Measurements from ENCODE around the gene CBL. TPM values are rescaled to one million over a fixed set of nuclear protein-coding genes. Genes with fewer than 3 reads are reported as not detected.
"Not testable (repeated sequence)": the region's sequence is repeated elsewhere in the genome, so short reads cannot be mapped to it uniquely, and the experiment has no call there.

The CBL gene
- total and polyA plus RNA-seq, 12 donors = 2.7 to 15.6 (median 8.2) TPM

- TF ChIP-seq, protein P1, sequence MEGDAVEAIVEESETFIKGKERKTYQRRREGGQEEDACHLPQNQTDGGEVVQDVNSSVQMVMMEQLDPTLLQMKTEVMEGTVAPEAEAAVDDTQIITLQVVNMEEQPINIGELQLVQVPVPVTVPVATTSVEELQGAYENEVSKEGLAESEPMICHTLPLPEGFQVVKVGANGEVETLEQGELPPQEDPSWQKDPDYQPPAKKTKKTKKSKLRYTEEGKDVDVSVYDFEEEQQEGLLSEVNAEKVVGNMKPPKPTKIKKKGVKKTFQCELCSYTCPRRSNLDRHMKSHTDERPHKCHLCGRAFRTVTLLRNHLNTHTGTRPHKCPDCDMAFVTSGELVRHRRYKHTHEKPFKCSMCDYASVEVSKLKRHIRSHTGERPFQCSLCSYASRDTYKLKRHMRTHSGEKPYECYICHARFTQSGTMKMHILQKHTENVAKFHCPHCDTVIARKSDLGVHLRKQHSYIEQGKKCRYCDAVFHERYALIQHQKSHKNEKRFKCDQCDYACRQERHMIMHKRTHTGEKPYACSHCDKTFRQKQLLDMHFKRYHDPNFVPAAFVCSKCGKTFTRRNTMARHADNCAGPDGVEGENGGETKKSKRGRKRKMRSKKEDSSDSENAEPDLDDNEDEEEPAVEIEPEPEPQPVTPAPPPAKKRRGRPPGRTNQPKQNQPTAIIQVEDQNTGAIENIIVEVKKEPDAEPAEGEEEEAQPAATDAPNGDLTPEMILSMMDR (IDR thresholded peaks at IDR 0.05) = no peak
- Histone ChIP-seq H3K27me3 (no peaks in the 10 kb centered on the region), H3K4me3 (no peak overlapping the region), H3K4me1 (no peaks in the 10 kb centered on the region), H3K9me3 (no peaks in the 10 kb centered on the region), H3K36me3 (no peaks in the 10 kb centered on the region), H3K27ac (no peak overlapping the region)
- WGBS, 2 donors = 95% methylated on average over 9 of the region's 9 CpGs
- intact Hi-C loops (cut with DNase I) = no loop called here
- DNase-seq (no peak), ATAC-seq (no peak)
These were observed 46.0 kb upstream of the CBL start for GRCh38 chr11:119160151-119160550.

DNA sequence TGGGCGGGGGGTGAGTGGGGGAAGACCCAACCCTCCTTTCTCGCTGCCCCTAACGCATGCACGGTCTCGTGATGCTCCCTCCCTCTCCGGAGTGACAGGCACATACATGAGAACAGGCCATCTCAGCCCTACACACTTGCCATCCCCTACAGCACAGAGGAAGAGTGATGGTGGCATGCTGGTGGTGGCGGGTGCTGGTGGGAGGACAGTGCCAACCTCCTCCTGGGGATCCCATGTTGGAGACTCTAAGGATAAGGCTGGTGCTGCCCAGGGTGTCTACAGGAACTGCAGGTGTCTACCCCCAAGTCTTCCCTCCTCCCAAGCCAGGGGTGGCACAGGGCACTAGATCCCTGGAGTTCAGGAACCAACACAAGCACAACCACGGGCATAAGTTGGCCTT is 44.3 kb upstream of the CBL start:
- ATAC-seq (no peak), DNase-seq (no peak)
- Histone ChIP-seq H3K36me3 (no peaks in the 10 kb centered on the region), H3K27me3 (no peaks in the 10 kb centered on the region), H3K4me1 (no peaks in the 10 kb centered on the region), H3K27ac (no peak overlapping the region), H3K4me3 (no peak overlapping the region), H3K9me3 (no peaks in the 10 kb centered on the region)
- WGBS, 2 donors = 85 to 88% methylated on average over 8 of the region's 8 CpGs
- TF ChIP-seq, protein P1 (IDR thresholded peaks at IDR 0.05) = no peak
- intact Hi-C loops (cut with DNase I) = no loop called here

DNA sequence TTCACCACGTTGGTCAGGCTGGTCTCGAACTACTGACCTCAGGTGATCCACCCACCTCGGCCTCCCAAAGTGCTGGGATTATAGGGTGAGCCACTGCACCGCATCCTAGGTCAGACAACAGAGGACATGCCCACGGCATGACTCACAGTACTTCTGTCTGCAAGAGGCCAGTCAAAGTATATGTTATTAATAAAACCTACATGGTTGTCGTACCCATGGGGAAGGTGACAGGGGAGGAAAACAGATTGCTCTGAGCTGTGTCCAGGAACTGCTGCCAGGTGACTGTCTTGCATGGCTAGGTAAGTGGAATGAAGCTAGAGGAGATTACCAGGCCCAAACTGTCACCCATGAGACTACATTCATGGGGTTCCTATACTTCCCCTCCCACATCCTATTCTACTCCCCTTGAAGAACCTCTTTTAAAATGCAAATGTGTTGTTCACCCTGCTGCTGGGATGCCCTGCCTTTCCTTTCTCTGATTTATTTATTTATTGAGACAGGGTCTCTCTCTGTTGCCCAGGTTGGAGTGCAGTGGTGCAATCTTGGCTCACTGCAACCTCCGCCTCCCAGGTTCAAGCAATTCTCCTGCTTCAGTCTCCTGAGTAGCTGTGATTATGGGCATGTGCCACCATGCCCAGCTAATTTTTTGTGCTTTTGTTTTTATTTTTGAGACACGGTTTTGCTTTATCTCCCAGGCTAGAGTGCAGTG is 39.6 kb upstream of the CBL start:
- TF ChIP-seq, protein P1 (IDR thresholded peaks at IDR 0.05) = no peak
- no peak for ATAC-seq
- Histone ChIP-seq H3K27me3 (no peaks in the 10 kb centered on the region), H3K4me3 (no peak overlapping the region), H3K4me1 (peaks cover 0 to 13% (median 8%) of the 10 kb centered on the region in 9 donors), H3K9me3 (no peaks in the 10 kb centered on the region), H3K27ac (peak overlapping the region in 1 of 10 donors; percentile 11), H3K36me3 (peaks cover 0 to 2% (median 0%) of the 10 kb centered on the region in 9 donors)
- 72 to 74% methylated on average over 8 of the region's 8 CpGs for WGBS, 2 donors
- intact Hi-C loops (cut with DNase I) = loop anchor here in 2 of 10 donors (5.0 kb wide), 2 partner anchors 36 to 41 kb away; partner anchors contain the start of gene CBL (in 1 of the 2)
- DNase-seq = no peak

- intact Hi-C loops (cut with DNase I) = loop anchor here in 2 of 10 donors (5.0 kb wide), 2 partner anchors 35 to 40 kb away; partner anchors contain the start of gene CBL (in 1 of the 2)
- not testable (repeated sequence) for H3K27me3 ChIP-seq, H3K36me3 ChIP-seq, H3K4me3 ChIP-seq, DNase-seq, ATAC-seq, H3K9me3 ChIP-seq
- Histone ChIP-seq H3K4me1 (peaks cover 0 to 13% (median 8%) of the 10 kb centered on the region in 9 donors), H3K27ac (peak overlapping the region in 1 of 10 donors; percentile 11)
- 84 to 86% methylated on average over 10 of the region's 10 CpGs for WGBS, 2 donors
These were observed 39.1 kb upstream of the CBL start for GRCh38 chr11:119167077-119167458.

DNA sequence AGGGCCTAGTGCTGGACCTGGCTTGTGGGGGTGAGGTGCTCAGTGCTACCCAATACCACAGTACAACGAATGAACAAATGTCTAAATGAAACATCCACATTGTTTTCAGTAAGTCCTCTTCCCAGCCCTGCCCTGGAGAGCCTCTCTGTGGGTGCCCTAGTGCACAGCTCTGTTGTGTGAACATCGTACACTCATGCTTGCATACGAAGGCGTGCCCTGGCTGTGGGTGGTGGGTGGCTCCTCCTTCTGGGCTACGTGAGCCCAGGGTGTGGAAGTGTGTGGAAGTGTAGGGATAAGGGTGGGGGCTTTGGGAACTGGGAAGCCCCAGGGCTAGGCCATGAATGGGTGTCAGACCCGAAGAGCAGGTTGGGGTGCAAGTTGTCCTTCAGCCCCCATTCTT is 38.2 kb upstream of the CBL start:
- 61 to 67% methylated on average over 6 of the region's 6 CpGs for WGBS, 2 donors
- H3K36me3 ChIP-seq = peaks cover 0 to 7% (median 0%) of the 10 kb centered on the region in 9 donors
- H3K4me1 ChIP-seq = peaks cover 0 to 19% (median 8%) of the 10 kb centered on the region in 9 donors
- intact Hi-C loops (cut with DNase I) = loop anchor here in 3 of 10 donors (2.0 to 5.0 kb wide), 3 partner anchors 34 to 73 kb away; partner anchors contain the start of gene CBL (in 1 of the 3)
- H3K27me3 ChIP-seq = no peaks in the 10 kb centered on the region
- DNase-seq (no peak), ATAC-seq (no peak)
- peak overlapping the region in 2 of 10 donors; percentile 94 for H3K27ac ChIP-seq
- no peak overlapping the region for H3K4me3 ChIP-seq
- TF ChIP-seq, protein P1 (IDR thresholded peaks at IDR 0.05) = no peak
- H3K9me3 ChIP-seq = no peaks in the 10 kb centered on the region
